ENCODE results near the gene EXOC1.

DNA sequence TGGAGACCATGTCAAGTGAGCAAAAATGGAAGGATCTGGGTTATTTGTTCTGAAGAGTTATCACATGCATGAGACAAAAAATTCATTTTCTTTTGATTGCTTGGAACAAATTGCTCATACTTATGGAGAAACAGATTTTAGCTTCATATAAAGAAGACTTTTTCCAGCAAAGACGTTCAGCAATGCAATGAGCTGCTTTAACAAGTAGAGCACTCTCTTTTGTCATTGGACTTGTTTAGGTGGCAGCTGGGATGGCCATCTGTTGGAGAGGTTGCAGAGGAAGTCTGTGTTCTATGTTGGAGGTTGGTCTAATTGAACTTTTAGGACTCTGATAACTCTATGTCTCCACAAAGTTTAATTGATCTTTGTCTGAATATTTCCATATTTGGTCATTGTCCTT lies 75.4 kb downstream of the EXOC1 start:
- TF ChIP-seq, protein P1, sequence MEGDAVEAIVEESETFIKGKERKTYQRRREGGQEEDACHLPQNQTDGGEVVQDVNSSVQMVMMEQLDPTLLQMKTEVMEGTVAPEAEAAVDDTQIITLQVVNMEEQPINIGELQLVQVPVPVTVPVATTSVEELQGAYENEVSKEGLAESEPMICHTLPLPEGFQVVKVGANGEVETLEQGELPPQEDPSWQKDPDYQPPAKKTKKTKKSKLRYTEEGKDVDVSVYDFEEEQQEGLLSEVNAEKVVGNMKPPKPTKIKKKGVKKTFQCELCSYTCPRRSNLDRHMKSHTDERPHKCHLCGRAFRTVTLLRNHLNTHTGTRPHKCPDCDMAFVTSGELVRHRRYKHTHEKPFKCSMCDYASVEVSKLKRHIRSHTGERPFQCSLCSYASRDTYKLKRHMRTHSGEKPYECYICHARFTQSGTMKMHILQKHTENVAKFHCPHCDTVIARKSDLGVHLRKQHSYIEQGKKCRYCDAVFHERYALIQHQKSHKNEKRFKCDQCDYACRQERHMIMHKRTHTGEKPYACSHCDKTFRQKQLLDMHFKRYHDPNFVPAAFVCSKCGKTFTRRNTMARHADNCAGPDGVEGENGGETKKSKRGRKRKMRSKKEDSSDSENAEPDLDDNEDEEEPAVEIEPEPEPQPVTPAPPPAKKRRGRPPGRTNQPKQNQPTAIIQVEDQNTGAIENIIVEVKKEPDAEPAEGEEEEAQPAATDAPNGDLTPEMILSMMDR (IDR thresholded peaks at IDR 0.05) = no peak
- no peak for TF ChIP-seq POLR2A (IDR thresholded peaks at IDR 0.05)

Measured in testis (tissue), 2 donors.